OCI-LY1 (cell line): ENCODE results near the gene CHST7.

Source experiments
- H2AFZ ChIP-seq: fragments of 200-600 bp; sonication (generic), shearing (Covaris generic); 2 replicates; pipeline ENCODE4 v1.6.0; 2014; ENCODE audit warnings: antibody characterized with exemption, mild to moderate bottlenecking, low read length
- H3F3A ChIP-seq: fragments of 200-600 bp; sonication (generic), shearing (Covaris generic); 2 replicates; pipeline ENCODE4 v1.6.0; 2014; ENCODE audit warnings: mild to moderate bottlenecking, antibody characterized with exemption, low read length, moderate library complexity; ENCODE audit not compliant: insufficient read depth
- H3K27ac ChIP-seq: fragments of 200-600 bp; sonication (generic); 2 replicates; pipeline ENCODE4 v1.5.1; 2014; ENCODE audit warnings: low read length, mixed run types, mild to moderate bottlenecking, low read depth; ENCODE audit not compliant: poor library complexity, severe bottlenecking
- H3K27me3 ChIP-seq: fragments of 200-600 bp; sonication (generic); 2 replicates; pipeline ENCODE4 v1.6.0; 2014; ENCODE audit warnings: antibody characterized with exemption, mild to moderate bottlenecking, low read length, moderate library complexity; ENCODE audit not compliant: insufficient read depth
- H3K36me3 ChIP-seq: fragments of 200-600 bp; sonication (generic); 2 replicates; pipeline ENCODE4 v1.6.1; 2014; ENCODE audit warnings: mild to moderate bottlenecking, antibody characterized with exemption, low read length, moderate library complexity, mixed read lengths; ENCODE audit not compliant: insufficient read depth
- H3K4me1 ChIP-seq: fragments of 200-600 bp; sonication (generic); 2 replicates; pipeline ENCODE4 v1.5.1; 2014; ENCODE audit warnings: mild to moderate bottlenecking, low read length, moderate library complexity; ENCODE audit not compliant: insufficient read depth, severe bottlenecking
- H3K4me2 ChIP-seq: fragments of 200-600 bp; sonication (generic), shearing (Covaris generic); 2 replicates; pipeline ENCODE4 v1.6.1; 2014; ENCODE audit warnings: low read length
- H3K4me3 ChIP-seq: fragments of 200-600 bp; sonication (generic); 2 replicates; pipeline ENCODE4 v1.5.1; 2014; ENCODE audit warnings: low read length, low read depth, mild to moderate bottlenecking, mixed read lengths; ENCODE audit not compliant: poor library complexity, severe bottlenecking
- H3K79me2 ChIP-seq: fragments of 200-600 bp; shearing (Covaris generic); 2 replicates; pipeline ENCODE4 v1.6.1; 2016; ENCODE audit warnings: mixed run types, low read length, mixed read lengths; ENCODE audit not compliant: insufficient read depth
- H3K9ac ChIP-seq: fragments of 200-600 bp; sonication (generic), shearing (Covaris generic); 2 replicates; pipeline ENCODE4 v1.6.1; 2014; ENCODE audit warnings: mild to moderate bottlenecking, low read length, mixed read lengths
- H3K9me2 ChIP-seq: fragments of 200-600 bp; sonication (generic), shearing (Covaris generic); 2 replicates; pipeline ENCODE4 v1.6.1; 2014; ENCODE audit warnings: low read depth, mild to moderate bottlenecking, low read length, mixed read lengths
- H3K9me3 ChIP-seq: fragments of 200-600 bp; shearing (Covaris generic); 2 replicates; pipeline ENCODE4 v1.6.1; 2014; ENCODE audit warnings: low read length, mixed read lengths
- H4K20me1 ChIP-seq: fragments of 200-600 bp; sonication (generic), shearing (Covaris generic); 2 replicates; pipeline ENCODE4 v1.6.0; 2016; ENCODE audit warnings: mild to moderate bottlenecking, low read length; ENCODE audit not compliant: insufficient read depth
- EZH2 ChIP-seq: fragments of 200-600 bp; sonication (generic), shearing (Covaris generic); IDR thresholded peaks from 2 replicates; pipeline ENCODE4 v1.8.0; 2017; ENCODE audit warnings: borderline replicate concordance, mixed run types, mild to moderate bottlenecking, antibody characterized with exemption, low read length, moderate library complexity, mixed read lengths
- TF ChIP-seq, protein P1 (sequence below): fragments of 200-600 bp; sonication (generic), shearing (Covaris generic); IDR thresholded peaks from 2 replicates; pipeline ENCODE4 v1.5.1; 2017; ENCODE audit warnings: mild to moderate bottlenecking, antibody characterized with exemption, low read length, moderate library complexity, mixed read lengths

The CHST7 gene

DNA sequence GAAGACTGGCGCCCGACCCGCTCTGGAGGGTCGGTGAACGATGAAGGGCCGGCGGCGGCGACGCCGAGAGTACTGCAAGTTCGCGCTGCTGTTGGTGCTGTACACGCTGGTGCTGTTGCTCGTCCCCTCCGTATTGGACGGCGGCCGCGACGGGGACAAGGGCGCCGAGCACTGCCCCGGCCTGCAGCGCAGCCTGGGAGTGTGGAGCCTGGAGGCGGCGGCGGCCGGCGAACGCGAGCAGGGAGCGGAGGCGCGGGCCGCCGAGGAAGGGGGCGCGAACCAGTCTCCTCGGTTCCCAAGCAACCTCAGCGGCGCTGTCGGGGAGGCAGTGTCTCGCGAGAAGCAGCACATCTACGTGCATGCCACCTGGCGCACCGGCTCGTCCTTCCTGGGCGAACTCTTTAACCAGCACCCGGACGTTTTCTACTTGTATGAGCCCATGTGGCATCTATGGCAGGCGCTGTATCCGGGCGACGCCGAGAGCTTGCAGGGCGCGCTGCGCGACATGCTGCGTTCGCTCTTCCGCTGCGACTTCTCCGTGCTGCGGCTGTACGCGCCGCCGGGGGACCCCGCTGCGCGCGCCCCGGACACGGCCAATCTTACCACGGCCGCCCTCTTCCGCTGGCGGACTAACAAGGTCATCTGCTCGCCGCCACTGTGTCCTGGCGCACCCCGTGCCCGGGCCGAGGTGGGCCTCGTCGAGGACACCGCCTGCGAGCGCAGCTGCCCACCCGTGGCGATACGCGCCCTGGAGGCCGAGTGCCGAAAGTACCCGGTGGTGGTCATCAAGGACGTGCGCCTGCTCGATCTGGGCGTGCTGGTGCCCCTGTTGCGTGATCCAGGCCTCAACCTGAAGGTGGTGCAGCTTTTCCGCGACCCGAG, 568 bp downstream of the CHST7 start:
- Histone ChIP-seq H3K4me3 (peak overlapping the region; percentile 84), H3K27me3 (no peaks in the 10 kb centered on the region), H4K20me1 (no peaks in the 10 kb centered on the region), H2AFZ (0 out of 2 replicates have a peak overlapping the region, but pooled peaks have one; percentile 49), H3K9me3 (no peaks in the 10 kb centered on the region), H3K36me3 (peaks cover 5% of the 10 kb centered on the region; the same call in 1 of the 2 replicates), H3K9ac (peak overlapping the region; percentile 76), H3K79me2 (peaks cover 3% of the 10 kb centered on the region; the same call in 1 of the 2 replicates), H3F3A (no peaks in the 10 kb centered on the region), H3K9me2 (no peaks in the 10 kb centered on the region), H3K27ac (peak overlapping the region; percentile 61), H3K4me2 (peak overlapping the region; percentile 83), H3K4me1 (peaks cover 48% of the 10 kb centered on the region)
- TF ChIP-seq, protein P1, sequence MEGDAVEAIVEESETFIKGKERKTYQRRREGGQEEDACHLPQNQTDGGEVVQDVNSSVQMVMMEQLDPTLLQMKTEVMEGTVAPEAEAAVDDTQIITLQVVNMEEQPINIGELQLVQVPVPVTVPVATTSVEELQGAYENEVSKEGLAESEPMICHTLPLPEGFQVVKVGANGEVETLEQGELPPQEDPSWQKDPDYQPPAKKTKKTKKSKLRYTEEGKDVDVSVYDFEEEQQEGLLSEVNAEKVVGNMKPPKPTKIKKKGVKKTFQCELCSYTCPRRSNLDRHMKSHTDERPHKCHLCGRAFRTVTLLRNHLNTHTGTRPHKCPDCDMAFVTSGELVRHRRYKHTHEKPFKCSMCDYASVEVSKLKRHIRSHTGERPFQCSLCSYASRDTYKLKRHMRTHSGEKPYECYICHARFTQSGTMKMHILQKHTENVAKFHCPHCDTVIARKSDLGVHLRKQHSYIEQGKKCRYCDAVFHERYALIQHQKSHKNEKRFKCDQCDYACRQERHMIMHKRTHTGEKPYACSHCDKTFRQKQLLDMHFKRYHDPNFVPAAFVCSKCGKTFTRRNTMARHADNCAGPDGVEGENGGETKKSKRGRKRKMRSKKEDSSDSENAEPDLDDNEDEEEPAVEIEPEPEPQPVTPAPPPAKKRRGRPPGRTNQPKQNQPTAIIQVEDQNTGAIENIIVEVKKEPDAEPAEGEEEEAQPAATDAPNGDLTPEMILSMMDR: no peak
- no peak for TF ChIP-seq EZH2

DNA sequence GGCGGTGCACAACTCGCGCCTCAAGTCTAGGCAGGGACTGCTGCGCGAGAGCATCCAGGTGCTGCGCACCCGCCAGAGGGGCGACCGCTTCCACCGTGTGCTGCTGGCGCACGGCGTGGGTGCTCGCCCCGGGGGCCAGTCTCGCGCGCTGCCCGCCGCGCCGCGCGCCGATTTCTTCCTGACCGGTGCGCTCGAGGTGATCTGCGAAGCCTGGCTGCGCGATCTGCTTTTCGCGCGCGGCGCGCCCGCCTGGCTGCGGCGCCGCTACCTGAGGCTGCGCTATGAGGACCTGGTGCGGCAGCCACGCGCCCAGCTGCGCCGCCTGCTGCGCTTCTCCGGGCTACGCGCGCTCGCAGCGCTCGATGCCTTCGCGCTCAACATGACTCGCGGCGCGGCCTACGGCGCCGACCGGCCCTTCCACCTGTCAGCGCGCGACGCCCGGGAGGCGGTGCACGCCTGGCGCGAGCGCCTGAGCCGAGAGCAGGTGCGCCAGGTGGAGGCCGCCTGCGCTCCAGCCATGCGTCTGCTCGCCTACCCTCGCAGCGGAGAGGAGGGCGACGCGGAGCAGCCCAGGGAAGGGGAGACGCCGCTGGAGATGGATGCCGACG, 1.3 kb downstream of the CHST7 start:
- Histone ChIP-seq H3K4me2 (peak overlapping the region; percentile 83), H4K20me1 (no peaks in the 10 kb centered on the region), H3K27ac (peak overlapping the region; percentile 61), H3K4me3 (peak overlapping the region; percentile 84), H3K36me3 (peaks cover 5% of the 10 kb centered on the region; the same call in 1 of the 2 replicates), H3K9me2 (no peaks in the 10 kb centered on the region), H3K79me2 (peaks cover 3% of the 10 kb centered on the region; the same call in 1 of the 2 replicates), H3K4me1 (peaks cover 48% of the 10 kb centered on the region), H2AFZ (no peak overlapping the region), H3K9me3 (no peaks in the 10 kb centered on the region), H3K27me3 (no peaks in the 10 kb centered on the region), H3F3A (no peaks in the 10 kb centered on the region), H3K9ac (peak overlapping the region; percentile 76)
- no peak for TF ChIP-seq EZH2
- TF ChIP-seq, protein P1: no peak

DNA sequence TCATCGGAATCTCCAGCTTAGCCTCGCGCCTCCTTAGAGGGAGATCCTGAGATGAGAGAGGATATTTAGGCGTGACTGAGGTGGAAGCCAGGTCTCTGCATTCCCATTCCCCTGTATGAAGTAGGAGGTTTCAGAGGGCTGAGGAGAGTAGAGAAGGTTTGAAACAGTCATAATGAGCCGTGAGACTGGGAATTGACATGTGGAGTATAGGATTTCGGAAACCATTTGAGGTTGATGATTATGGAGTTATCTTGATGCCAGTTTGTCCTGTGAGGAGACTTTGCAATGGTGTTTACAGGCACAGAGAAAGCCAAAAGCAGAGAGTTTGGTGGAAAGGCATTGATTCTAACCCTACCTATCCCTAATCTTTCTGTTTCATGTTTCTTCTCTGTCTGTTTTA, 2.0 kb downstream of the CHST7 start:
- peaks cover 48% of the 10 kb centered on the region for H3K4me1 ChIP-seq
- peak overlapping the region; percentile 37 for H3K27ac ChIP-seq
- H4K20me1 ChIP-seq: no peaks in the 10 kb centered on the region
- H3K9me2 ChIP-seq: no peaks in the 10 kb centered on the region
- H3K79me2 ChIP-seq: peaks cover 3% of the 10 kb centered on the region; the same call in 1 of the 2 replicates
- peak overlapping the region; percentile 76 for H3K9ac ChIP-seq
- H3F3A ChIP-seq: no peaks in the 10 kb centered on the region
- no peaks in the 10 kb centered on the region for H3K9me3 ChIP-seq
- no peaks in the 10 kb centered on the region for H3K27me3 ChIP-seq
- H3K36me3 ChIP-seq: peaks cover 5% of the 10 kb centered on the region; the same call in 1 of the 2 replicates
- H2AFZ ChIP-seq: no peak overlapping the region
- no peak for TF ChIP-seq EZH2
- TF ChIP-seq, protein P1: no peak
- H3K4me3 ChIP-seq: peak overlapping the region; percentile 84
- H3K4me2 ChIP-seq: peak overlapping the region; percentile 83
